GM11168 (cell line): ENCODE measurements around the gene SPECC1.
"Not testable (repeated sequence)": the region's sequence is repeated elsewhere in the genome, so short reads cannot be mapped to it uniquely, and the experiment has no call there.

Experiments used
- in situ Hi-C: fragments of 300-500 bp; cut with MboI; formaldehyde crosslinking; loops from one replicate; pipeline ENCODE4 v1.12.0; 2022; ENCODE audit warnings: low sequenced_read_pairs; ENCODE audit not compliant: unreplicated experiment

Gene SPECC1

GRCh38 chr17:20008242-20009051 lies 712 bp upstream of the SPECC1 start:
- in situ Hi-C loops, result no loop called here

GRCh38 chr17:20009052-20009301 lies 182 bp upstream of the SPECC1 start:
- in situ Hi-C loops, result no loop called here

GRCh38 chr17:20010099-20010863 lies 1.1 kb downstream of the SPECC1 start:
- in situ Hi-C loops, result no loop called here

- in situ Hi-C loops, result no loop called here
Measured at GRCh38 chr17:20010936-20011335, 1.8 kb downstream of the SPECC1 start.

- in situ Hi-C loops, result no loop called here
Measured at GRCh38 chr17:20012017-20012536, 2.9 kb downstream of the SPECC1 start.

GRCh38 chr17:20016475-20016992 lies 7.4 kb downstream of the SPECC1 start:
- in situ Hi-C loops, result not testable (repeated sequence)

- in situ Hi-C loops, result no loop called here
Measured at GRCh38 chr17:20022701-20023100, 13.5 kb downstream of the SPECC1 start.

GRCh38 chr17:20026960-20027359 lies 17.8 kb downstream of the SPECC1 start:
- in situ Hi-C loops, result no loop called here

GRCh38 chr17:20028443-20028842 lies 19.3 kb downstream of the SPECC1 start:
- in situ Hi-C loops, result no loop called here

- in situ Hi-C loops, result no loop called here
Measured at GRCh38 chr17:20032636-20033035, 23.5 kb downstream of the SPECC1 start.

GRCh38 chr17:20033415-20033814 lies 24.3 kb downstream of the SPECC1 start:
- in situ Hi-C loops, result no loop called here

GRCh38 chr17:20035501-20035900 lies 26.3 kb downstream of the SPECC1 start:
- in situ Hi-C loops, result no loop called here

GRCh38 chr17:20037286-20037685 lies 28.1 kb downstream of the SPECC1 start:
- in situ Hi-C loops, result not testable (repeated sequence)

GRCh38 chr17:20039037-20039436 lies 29.9 kb downstream of the SPECC1 start:
- in situ Hi-C loops, result no loop called here

- in situ Hi-C loops, result no loop called here
Measured at GRCh38 chr17:20040216-20040615, 31.1 kb downstream of the SPECC1 start.

GRCh38 chr17:20043021-20043420 lies 33.9 kb downstream of the SPECC1 start:
- in situ Hi-C loops, result no loop called here

GRCh38 chr17:20045476-20045875 lies 36.3 kb downstream of the SPECC1 start:
- in situ Hi-C loops, result no loop called here

GRCh38 chr17:20046629-20047028 lies 37.5 kb downstream of the SPECC1 start:
- in situ Hi-C loops, result no loop called here

GRCh38 chr17:20051624-20052023 lies 42.5 kb downstream of the SPECC1 start:
- in situ Hi-C loops, result no loop called here

- in situ Hi-C loops, result no loop called here
Measured at GRCh38 chr17:20053361-20053964, 44.3 kb downstream of the SPECC1 start.

- in situ Hi-C loops, result no loop called here
Measured at GRCh38 chr17:20059728-20060188, 50.6 kb downstream of the SPECC1 start.
